GM23338 (cell line): Measurements from ENCODE around the gene SLC8A1. TPM values are rescaled to one million over a fixed set of nuclear protein-coding genes. Genes with fewer than 3 reads are reported as not detected.
A peak's percentile ranks its signal among the peaks of the same experiment; 100 is the strongest.

ENCODE experiments used
- ATAC-seq: fragments of 200-7000 bp; cut with Tn5 transposase; 3 replicates; pipeline ENCODE4 v1.9.1; 2020
- DNase-seq: peaks from one replicate; pipeline ENCODE4 v3.0.0-alpha.2; 2015; ENCODE audit warnings: low spot score
- H2AFZ ChIP-seq: fragments of 200-600 bp; sonication (generic); 2 replicates; pipeline ENCODE4 v1.8.0; 2016; ENCODE audit warnings: antibody characterized with exemption, mild to moderate bottlenecking, moderate library complexity
- H3F3A ChIP-seq: fragments of 200-600 bp; sonication (generic); replicated peaks from 2 replicates; pipeline ENCODE4 v1.8.0; 2017; ENCODE audit warnings: antibody characterized with exemption, mixed run types, low read depth
- H3K27ac ChIP-seq: fragments of 200-600 bp; sonication (generic); 2 replicates; pipeline ENCODE4 v1.6.1; 2016; ENCODE audit warnings: low read depth
- H3K27me3 ChIP-seq: fragments of 200-600 bp; sonication (generic); 2 replicates; pipeline ENCODE4 v1.8.0; 2016; ENCODE audit warnings: mild to moderate bottlenecking, mixed run types, moderate library complexity; ENCODE audit not compliant: insufficient read depth
- H3K36me3 ChIP-seq: fragments of 200-600 bp; sonication (generic); 2 replicates; pipeline ENCODE4 v1.8.0; 2016; ENCODE audit warnings: mild to moderate bottlenecking; ENCODE audit not compliant: insufficient read depth
- H3K4me1 ChIP-seq: fragments of 200-600 bp; sonication (generic); 2 replicates; pipeline ENCODE4 v1.8.0; 2016; ENCODE audit warnings: mild to moderate bottlenecking, moderate library complexity; ENCODE audit not compliant: insufficient read depth
- H3K4me2 ChIP-seq: fragments of 200-600 bp; sonication (generic); 2 replicates; pipeline ENCODE4 v1.7.1; 2017; ENCODE audit warnings: mixed run types
- H3K4me3 ChIP-seq: fragments of 200-600 bp; sonication (generic); 2 replicates; pipeline ENCODE4 v1.6.1; 2016; ENCODE audit warnings: mixed run types
- H3K79me2 ChIP-seq: fragments of 200-600 bp; sonication (generic); replicated peaks from 2 replicates; pipeline ENCODE4 v1.8.0; 2017; ENCODE audit warnings: mild to moderate bottlenecking; ENCODE audit not compliant: insufficient read depth
- H3K9me2 ChIP-seq: fragments of 200-600 bp; sonication (generic); 2 replicates; pipeline ENCODE4 v1.8.0; 2017; ENCODE audit not compliant: insufficient read depth
- H4K20me1 ChIP-seq: fragments of 200-600 bp; sonication (generic); replicated peaks from 2 replicates; pipeline ENCODE4 v1.8.0; 2017; ENCODE audit warnings: mild to moderate bottlenecking; ENCODE audit not compliant: insufficient read depth
- H3K27ac Mint-ChIP-seq: 2 replicates; pipeline ENCODE4 v1.8.0; 2020; ENCODE audit warnings: inconsistent platforms, mild to moderate bottlenecking, moderate library complexity, mixed read lengths
- H3K27me3 Mint-ChIP-seq: 3 replicates; pipeline ENCODE4 v1.8.0; 2022; ENCODE audit warnings: low read depth, mild to moderate bottlenecking, moderate library complexity, mixed read lengths, inconsistent platforms; ENCODE audit not compliant: insufficient read depth, poor library complexity
- H3K36me3 Mint-ChIP-seq: 3 replicates; pipeline ENCODE4 v1.8.0; 2021; ENCODE audit warnings: low read depth, mild to moderate bottlenecking, inconsistent platforms, moderate library complexity, mixed read lengths
- H3K4me1 Mint-ChIP-seq: 3 replicates; pipeline ENCODE4 v1.8.0; 2020; ENCODE audit warnings: mild to moderate bottlenecking, inconsistent platforms, mixed read lengths
- H3K4me3 Mint-ChIP-seq: 3 replicates; pipeline ENCODE4 v1.8.0; 2021; ENCODE audit warnings: moderate library complexity, mild to moderate bottlenecking, inconsistent platforms, mixed read lengths
- H3K9me3 Mint-ChIP-seq: 3 replicates; pipeline ENCODE4 v1.8.0; 2020; ENCODE audit warnings: moderate library complexity, mild to moderate bottlenecking, inconsistent platforms, mixed read lengths
- EZH2 ChIP-seq: fragments of 200-600 bp; sonication (generic); IDR thresholded peaks from one replicate; pipeline ENCODE4 v1.8.0; 2017; ENCODE audit warnings: antibody characterized with exemption, mild to moderate bottlenecking, low read depth; ENCODE audit not compliant: unreplicated experiment
- EZH2phosphoT487 ChIP-seq: fragments of 200-600 bp; sonication (generic); IDR thresholded peaks from one replicate; pipeline ENCODE4 v1.8.1; 2018; ENCODE audit warnings: antibody characterized with exemption; ENCODE audit not compliant: unreplicated experiment
- JUNB ChIP-seq: IDR thresholded peaks from one replicate; pipeline ENCODE4 v1.6.1; 2016; ENCODE audit warnings: antibody characterized with exemption; ENCODE audit not compliant: unreplicated experiment
- NANOG ChIP-seq: IDR thresholded peaks from 2 replicates; pipeline ENCODE4 v1.6.1; 2016; ENCODE audit warnings: antibody characterized with exemption, borderline replicate concordance
- POLR2AphosphoS5 ChIP-seq: IDR thresholded peaks from 2 replicates; pipeline ENCODE4 v1.6.1; 2016; ENCODE audit warnings: antibody characterized with exemption, low read depth
- ZNF114 ChIP-seq: fragments of 250-450 bp; sonication (Bioruptor Pico); IDR thresholded peaks from 2 replicates; pipeline ENCODE4 v1.5.0; 2020; ENCODE audit warnings: mild to moderate bottlenecking, moderate library complexity
- ZNF331 ChIP-seq: fragments of 250-450 bp; sonication (Bioruptor Pico); IDR thresholded peaks from 2 replicates; pipeline ENCODE4 v1.5.0; 2020; ENCODE audit warnings: low read depth, mild to moderate bottlenecking, moderate library complexity
- polyA plus RNA-seq: library from polyadenylated mRNA; unstranded; fragments of >200 nt; fragmentation: Nextera tagmentation; extraction: Ambion mirVana; gene quantifications from 2 replicates; pipeline ENCODE4 v1.2.1, GENCODE V29; 2016
- total RNA-seq: library from RNA; depleted of rRNA; stranded (reverse); fragments of >200 nt; shearing (Covaris generic); gene quantifications from 2 replicates; pipeline ENCODE4 v1.2.3, GENCODE V29; 2014
- TF ChIP-seq, protein P1 (sequence below), 2 experiments: fragments of 200-600 bp in 1 of 2; sonication (generic) in 1 of 2; conservative IDR thresholded peaks; 2 replicates each; pipeline versions ENCODE4 v1.5.1 to v1.6.1; 2016 to 2017; ENCODE audit warnings: antibody characterized with exemption in 2 of 2, low read depth in 2 of 2, mild to moderate bottlenecking in 2 of 2, moderate library complexity in 1 of 2
- TF ChIP-seq, protein P2 (sequence below): IDR thresholded peaks from 2 replicates; pipeline ENCODE4 v1.6.1; 2016; ENCODE audit warnings: antibody characterized with exemption
- TF ChIP-seq, protein P3 (sequence below): IDR thresholded peaks from one replicate; pipeline ENCODE4 v1.6.1; 2018; ENCODE audit warnings: antibody characterized with exemption; ENCODE audit not compliant: unreplicated experiment

SLC8A1 gene
- total and polyA plus RNA-seq, 2 experiments from 2014 or later = 2.5 to 3.3 TPM

DNA sequence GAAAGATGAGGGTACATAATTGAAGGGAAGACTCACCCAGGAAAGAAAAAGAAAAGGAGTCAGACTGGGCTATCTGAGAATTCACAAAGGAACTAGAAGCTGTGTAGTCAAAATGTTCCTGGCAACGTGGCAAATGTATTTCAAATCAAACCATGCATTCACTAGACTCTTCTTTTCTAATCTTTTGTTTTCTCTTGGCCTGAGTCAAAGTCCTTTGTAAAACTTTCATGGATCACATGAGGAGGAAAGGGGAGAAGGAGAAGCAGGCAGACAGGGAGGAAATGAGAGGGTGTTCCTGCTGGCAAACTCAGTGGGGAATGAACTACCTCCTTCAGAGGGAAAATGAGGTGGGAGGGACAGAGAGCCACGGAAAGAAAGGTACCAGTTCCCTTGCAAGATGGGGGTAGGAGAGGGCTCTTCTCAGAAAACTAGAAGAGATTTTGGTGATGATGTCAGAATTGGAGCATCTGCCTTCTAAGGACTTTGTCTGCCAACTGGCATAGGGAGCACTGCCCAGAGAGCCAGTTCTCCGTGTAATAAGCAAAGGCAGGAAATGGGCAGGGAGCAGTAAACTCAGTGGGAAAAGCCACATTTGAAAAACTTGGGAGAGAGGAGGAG is 51.4 kb downstream of the SLC8A1 start:
- Histone ChIP-seq H3K4me3 (no peak overlapping the region), H3K4me1 (peaks cover 7% of the 10 kb centered on the region), H3K27ac (peak overlapping the region; percentile 51; the same call in 1 of the 2 replicates), H3K36me3 (no peaks in the 10 kb centered on the region), H3K9me2 (peaks cover 8% of the 10 kb centered on the region; the same call in 1 of the 2 replicates), H3K4me2 (no peak overlapping the region; the same call in 1 of the 2 replicates), H3F3A (no peaks in the 10 kb centered on the region), H3K79me2 (no peaks in the 10 kb centered on the region), H4K20me1 (no peaks in the 10 kb centered on the region), H3K27me3 (no peaks in the 10 kb centered on the region), H2AFZ (peak overlapping the region; percentile 50; the same call in 1 of the 2 replicates)
- peaks cover 4% of the 10 kb centered on the region; the same call in 2 of the 3 replicates for H3K36me3 Mint-ChIP-seq
- peak overlapping the region; percentile 9; the same call in 1 of the 2 replicates for H3K27ac Mint-ChIP-seq
- DNase-seq = peak; percentile 10
- H3K4me1 Mint-ChIP-seq = peaks cover 25% of the 10 kb centered on the region
- no peak overlapping the region; the same call in 2 of the 3 replicates for H3K4me3 Mint-ChIP-seq
- ATAC-seq = peak; percentile 61
- TF ChIP-seq, protein P1, sequence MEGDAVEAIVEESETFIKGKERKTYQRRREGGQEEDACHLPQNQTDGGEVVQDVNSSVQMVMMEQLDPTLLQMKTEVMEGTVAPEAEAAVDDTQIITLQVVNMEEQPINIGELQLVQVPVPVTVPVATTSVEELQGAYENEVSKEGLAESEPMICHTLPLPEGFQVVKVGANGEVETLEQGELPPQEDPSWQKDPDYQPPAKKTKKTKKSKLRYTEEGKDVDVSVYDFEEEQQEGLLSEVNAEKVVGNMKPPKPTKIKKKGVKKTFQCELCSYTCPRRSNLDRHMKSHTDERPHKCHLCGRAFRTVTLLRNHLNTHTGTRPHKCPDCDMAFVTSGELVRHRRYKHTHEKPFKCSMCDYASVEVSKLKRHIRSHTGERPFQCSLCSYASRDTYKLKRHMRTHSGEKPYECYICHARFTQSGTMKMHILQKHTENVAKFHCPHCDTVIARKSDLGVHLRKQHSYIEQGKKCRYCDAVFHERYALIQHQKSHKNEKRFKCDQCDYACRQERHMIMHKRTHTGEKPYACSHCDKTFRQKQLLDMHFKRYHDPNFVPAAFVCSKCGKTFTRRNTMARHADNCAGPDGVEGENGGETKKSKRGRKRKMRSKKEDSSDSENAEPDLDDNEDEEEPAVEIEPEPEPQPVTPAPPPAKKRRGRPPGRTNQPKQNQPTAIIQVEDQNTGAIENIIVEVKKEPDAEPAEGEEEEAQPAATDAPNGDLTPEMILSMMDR (conservative IDR thresholded peaks at IDR 0.05; ENCODE audit: low read depth in 2 of 2) = no peak
- TF ChIP-seq ZNF331 (CRISPR knock-in tag) = no peak
- TF ChIP-seq, protein P2, sequence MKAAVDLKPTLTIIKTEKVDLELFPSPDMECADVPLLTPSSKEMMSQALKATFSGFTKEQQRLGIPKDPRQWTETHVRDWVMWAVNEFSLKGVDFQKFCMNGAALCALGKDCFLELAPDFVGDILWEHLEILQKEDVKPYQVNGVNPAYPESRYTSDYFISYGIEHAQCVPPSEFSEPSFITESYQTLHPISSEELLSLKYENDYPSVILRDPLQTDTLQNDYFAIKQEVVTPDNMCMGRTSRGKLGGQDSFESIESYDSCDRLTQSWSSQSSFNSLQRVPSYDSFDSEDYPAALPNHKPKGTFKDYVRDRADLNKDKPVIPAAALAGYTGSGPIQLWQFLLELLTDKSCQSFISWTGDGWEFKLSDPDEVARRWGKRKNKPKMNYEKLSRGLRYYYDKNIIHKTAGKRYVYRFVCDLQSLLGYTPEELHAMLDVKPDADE = no peak
- no peaks in the 10 kb centered on the region for H3K27me3 Mint-ChIP-seq
- no peaks in the 10 kb centered on the region; the same call in 1 of the 3 replicates for H3K9me3 Mint-ChIP-seq

DNA sequence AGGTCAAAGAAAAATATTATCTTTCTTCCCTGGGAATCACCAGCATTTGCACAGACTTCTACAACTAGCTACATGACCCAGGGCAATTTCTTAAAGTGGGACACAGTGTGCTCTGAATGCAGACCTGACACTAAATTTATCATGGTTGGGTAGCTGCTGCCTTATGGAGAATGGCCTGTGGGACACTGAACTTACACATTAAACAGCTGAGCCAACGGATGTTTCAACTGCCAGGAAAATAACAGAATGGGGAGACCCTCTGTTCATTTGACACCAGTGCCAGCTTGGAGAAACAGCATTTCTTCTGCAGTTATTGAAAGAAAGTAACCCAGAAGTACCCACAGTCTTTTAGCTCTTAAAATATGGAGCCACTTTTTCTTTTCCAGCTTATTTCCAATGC is 54.1 kb downstream of the SLC8A1 start:
- no peak overlapping the region for H3K27ac Mint-ChIP-seq
- Histone ChIP-seq H4K20me1 (no peaks in the 10 kb centered on the region), H3K4me2 (no peak overlapping the region), H3K9me2 (peaks cover 8% of the 10 kb centered on the region; the same call in 1 of the 2 replicates), H3K36me3 (no peaks in the 10 kb centered on the region), H3K27ac (no peak overlapping the region), H3K27me3 (no peaks in the 10 kb centered on the region), H3K79me2 (no peaks in the 10 kb centered on the region), H3F3A (no peaks in the 10 kb centered on the region), H2AFZ (no peak overlapping the region), H3K4me1 (peaks cover 7% of the 10 kb centered on the region), H3K4me3 (no peak overlapping the region)
- DNase-seq (no peak), ATAC-seq (no peak)
- no peaks in the 10 kb centered on the region; the same call in 1 of the 3 replicates for H3K9me3 Mint-ChIP-seq
- H3K4me3 Mint-ChIP-seq = no peak overlapping the region
- H3K4me1 Mint-ChIP-seq = peaks cover 22% of the 10 kb centered on the region
- no peaks in the 10 kb centered on the region for H3K27me3 Mint-ChIP-seq
- peaks cover 4% of the 10 kb centered on the region; the same call in 2 of the 3 replicates for H3K36me3 Mint-ChIP-seq
- TF ChIP-seq POLR2AphosphoS5 (no peak), JUNB (no peak), EZH2phosphoT487 (no peak), NANOG (no peak), ZNF114 (CRISPR knock-in tag) (no peak), EZH2 (no peak)
- TF ChIP-seq, protein P3, sequence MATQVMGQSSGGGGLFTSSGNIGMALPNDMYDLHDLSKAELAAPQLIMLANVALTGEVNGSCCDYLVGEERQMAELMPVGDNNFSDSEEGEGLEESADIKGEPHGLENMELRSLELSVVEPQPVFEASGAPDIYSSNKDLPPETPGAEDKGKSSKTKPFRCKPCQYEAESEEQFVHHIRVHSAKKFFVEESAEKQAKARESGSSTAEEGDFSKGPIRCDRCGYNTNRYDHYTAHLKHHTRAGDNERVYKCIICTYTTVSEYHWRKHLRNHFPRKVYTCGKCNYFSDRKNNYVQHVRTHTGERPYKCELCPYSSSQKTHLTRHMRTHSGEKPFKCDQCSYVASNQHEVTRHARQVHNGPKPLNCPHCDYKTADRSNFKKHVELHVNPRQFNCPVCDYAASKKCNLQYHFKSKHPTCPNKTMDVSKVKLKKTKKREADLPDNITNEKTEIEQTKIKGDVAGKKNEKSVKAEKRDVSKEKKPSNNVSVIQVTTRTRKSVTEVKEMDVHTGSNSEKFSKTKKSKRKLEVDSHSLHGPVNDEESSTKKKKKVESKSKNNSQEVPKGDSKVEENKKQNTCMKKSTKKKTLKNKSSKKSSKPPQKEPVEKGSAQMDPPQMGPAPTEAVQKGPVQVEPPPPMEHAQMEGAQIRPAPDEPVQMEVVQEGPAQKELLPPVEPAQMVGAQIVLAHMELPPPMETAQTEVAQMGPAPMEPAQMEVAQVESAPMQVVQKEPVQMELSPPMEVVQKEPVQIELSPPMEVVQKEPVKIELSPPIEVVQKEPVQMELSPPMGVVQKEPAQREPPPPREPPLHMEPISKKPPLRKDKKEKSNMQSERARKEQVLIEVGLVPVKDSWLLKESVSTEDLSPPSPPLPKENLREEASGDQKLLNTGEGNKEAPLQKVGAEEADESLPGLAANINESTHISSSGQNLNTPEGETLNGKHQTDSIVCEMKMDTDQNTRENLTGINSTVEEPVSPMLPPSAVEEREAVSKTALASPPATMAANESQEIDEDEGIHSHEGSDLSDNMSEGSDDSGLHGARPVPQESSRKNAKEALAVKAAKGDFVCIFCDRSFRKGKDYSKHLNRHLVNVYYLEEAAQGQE = no peak
